Immature natural killer cell (primary cell): ENCODE results near the gene MRPL51. TPM values are rescaled to one million over a fixed set of nuclear protein-coding genes. Genes with fewer than 3 reads are reported as not detected.

Experiments used
- DNase-seq, 3 donors: peaks; one replicate each; pipeline ENCODE4 v3.0.0; 2022; ENCODE audit warnings: mixed read lengths in 1 of 3
- H3K27ac Mint-ChIP-seq, 6 donors: one replicate each; pipeline ENCODE4 v1.8.0; 2020; ENCODE audit warnings: mixed read lengths in 6 of 6, mild to moderate bottlenecking in 5 of 6, inconsistent platforms in 4 of 6, moderate library complexity in 3 of 6
- H3K27me3 Mint-ChIP-seq, 3 donors: one replicate each; pipeline ENCODE4 v1.8.0; 2020 to 2021; ENCODE audit warnings: low read depth in 3 of 3, mild to moderate bottlenecking in 3 of 3, mixed read lengths in 3 of 3, moderate library complexity in 3 of 3, inconsistent platforms in 1 of 3
- H3K36me3 Mint-ChIP-seq, 3 donors: one replicate each; pipeline ENCODE4 v1.8.0; 2020; ENCODE audit warnings: mixed read lengths in 3 of 3, inconsistent platforms in 2 of 3, mild to moderate bottlenecking in 2 of 3
- H3K4me1 Mint-ChIP-seq, 2 donors: one replicate each; pipeline ENCODE4 v1.8.0; 2020; ENCODE audit warnings: inconsistent platforms in 2 of 2, mild to moderate bottlenecking in 2 of 2, mixed read lengths in 2 of 2, moderate library complexity in 1 of 2
- H3K4me3 Mint-ChIP-seq, 5 donors: one replicate each; pipeline ENCODE4 v1.8.0; 2020; ENCODE audit warnings: mild to moderate bottlenecking in 5 of 5, mixed read lengths in 5 of 5, inconsistent platforms in 3 of 5, moderate library complexity in 3 of 5
- H3K9me3 Mint-ChIP-seq, 6 donors: one replicate each; pipeline ENCODE4 v1.8.0; 2020; ENCODE audit warnings: mild to moderate bottlenecking in 6 of 6, mixed read lengths in 6 of 6, inconsistent platforms in 4 of 6, moderate library complexity in 3 of 6
- polyA plus RNA-seq, 3 donors: library from polyadenylated mRNA; unstranded; fragments of 300-500 nt; fragmentation: Illumina TruSeq; gene quantifications; one replicate each; pipeline ENCODE4 v1.2.3, GENCODE V29; 2021

Gene MRPL51
- polyA plus RNA-seq, 3 donors from 2014 or later, result 240 to 280 (median 248) TPM

DNA sequence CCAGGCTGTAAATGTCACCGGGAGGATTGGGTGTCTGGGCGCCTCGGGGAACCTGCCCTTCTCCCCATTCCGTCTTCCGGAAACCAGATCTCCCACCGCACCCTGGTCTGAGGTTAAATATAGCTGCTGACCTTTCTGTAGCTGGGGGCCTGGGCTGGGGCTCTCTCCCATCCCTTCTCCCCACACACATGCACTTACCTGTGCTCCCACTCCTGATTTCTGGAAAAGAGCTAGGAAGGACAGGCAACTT is 42.6 kb upstream of the MRPL51 start:
- no peak for DNase-seq
- H3K27me3 Mint-ChIP-seq, result peaks cover 22 to 34% (median 23%) of the 10 kb centered on the region in 3 donors
- peak overlapping the region; percentile 88 to 99 (median 98) for H3K27ac Mint-ChIP-seq
- H3K9me3 Mint-ChIP-seq, result no peaks in the 10 kb centered on the region
- peak overlapping the region; percentile 87 to 97 (median 96) for H3K4me3 Mint-ChIP-seq
- peaks cover 56 to 62% of the 10 kb centered on the region in 2 donors for H3K4me1 Mint-ChIP-seq
- H3K36me3 Mint-ChIP-seq, result peaks cover 6 to 33% (median 11%) of the 10 kb centered on the region in 3 donors

DNA sequence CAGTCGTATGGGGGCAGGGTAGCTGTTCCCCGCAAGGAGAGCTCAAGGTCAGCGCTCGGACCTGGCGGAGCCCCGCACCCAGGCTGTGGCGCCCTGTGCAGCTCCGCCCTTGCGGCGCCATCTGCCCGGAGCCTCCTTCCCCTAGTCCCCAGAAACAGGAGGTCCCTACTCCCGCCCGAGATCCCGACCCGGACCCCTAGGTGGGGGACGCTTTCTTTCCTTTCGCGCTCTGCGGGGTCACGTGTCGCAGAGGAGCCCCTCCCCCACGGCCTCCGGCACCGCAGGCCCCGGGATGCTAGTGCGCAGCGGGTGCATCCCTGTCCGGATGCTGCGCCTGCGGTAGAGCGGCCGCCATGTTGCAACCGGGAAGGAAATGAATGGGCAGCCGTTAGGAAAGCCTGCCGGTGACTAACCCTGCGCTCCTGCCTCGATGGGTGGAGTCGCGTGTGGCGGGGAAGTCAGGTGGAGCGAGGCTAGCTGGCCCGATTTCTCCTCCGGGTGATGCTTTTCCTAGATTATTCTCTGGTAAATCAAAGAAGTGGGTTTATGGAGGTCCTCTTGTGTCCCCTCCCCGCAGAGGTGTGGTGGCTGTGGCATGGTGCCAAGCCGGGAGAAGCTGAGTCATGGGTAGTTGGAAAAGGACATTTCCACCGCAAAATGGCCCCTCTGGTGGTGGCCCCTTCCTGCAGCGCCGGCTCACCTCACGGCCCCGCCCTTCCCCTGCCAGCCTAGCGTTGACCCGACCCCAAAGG is 42.1 kb upstream of the MRPL51 start:
- DNase-seq, result peak; percentile 68 to 72 (median 70)
- Mint-ChIP-seq H3K4me1 (peaks cover 51 to 57% of the 10 kb centered on the region in 2 donors), H3K27me3 (peaks cover 22 to 34% (median 23%) of the 10 kb centered on the region in 3 donors), H3K4me3 (peak overlapping the region; percentile 87 to 97 (median 96)), H3K36me3 (peaks cover 9 to 37% (median 16%) of the 10 kb centered on the region in 3 donors), H3K27ac (peak overlapping the region; percentile 88 to 99 (median 98)), H3K9me3 (no peaks in the 10 kb centered on the region)

DNA sequence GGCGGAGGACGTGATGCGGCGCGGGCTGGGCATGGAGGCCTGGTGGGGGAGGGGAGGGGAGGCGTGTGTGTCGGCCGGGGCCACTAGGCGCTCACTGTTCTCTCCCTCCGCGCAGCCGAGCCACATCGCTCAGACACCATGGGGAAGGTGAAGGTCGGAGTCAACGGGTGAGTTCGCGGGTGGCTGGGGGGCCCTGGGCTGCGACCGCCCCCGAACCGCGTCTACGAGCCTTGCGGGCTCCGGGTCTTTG is 41.6 kb upstream of the MRPL51 start:
- H3K4me1 Mint-ChIP-seq, result peaks cover 48 to 55% of the 10 kb centered on the region in 2 donors
- H3K36me3 Mint-ChIP-seq, result peaks cover 11 to 39% (median 21%) of the 10 kb centered on the region in 3 donors
- no peak for DNase-seq

DNA sequence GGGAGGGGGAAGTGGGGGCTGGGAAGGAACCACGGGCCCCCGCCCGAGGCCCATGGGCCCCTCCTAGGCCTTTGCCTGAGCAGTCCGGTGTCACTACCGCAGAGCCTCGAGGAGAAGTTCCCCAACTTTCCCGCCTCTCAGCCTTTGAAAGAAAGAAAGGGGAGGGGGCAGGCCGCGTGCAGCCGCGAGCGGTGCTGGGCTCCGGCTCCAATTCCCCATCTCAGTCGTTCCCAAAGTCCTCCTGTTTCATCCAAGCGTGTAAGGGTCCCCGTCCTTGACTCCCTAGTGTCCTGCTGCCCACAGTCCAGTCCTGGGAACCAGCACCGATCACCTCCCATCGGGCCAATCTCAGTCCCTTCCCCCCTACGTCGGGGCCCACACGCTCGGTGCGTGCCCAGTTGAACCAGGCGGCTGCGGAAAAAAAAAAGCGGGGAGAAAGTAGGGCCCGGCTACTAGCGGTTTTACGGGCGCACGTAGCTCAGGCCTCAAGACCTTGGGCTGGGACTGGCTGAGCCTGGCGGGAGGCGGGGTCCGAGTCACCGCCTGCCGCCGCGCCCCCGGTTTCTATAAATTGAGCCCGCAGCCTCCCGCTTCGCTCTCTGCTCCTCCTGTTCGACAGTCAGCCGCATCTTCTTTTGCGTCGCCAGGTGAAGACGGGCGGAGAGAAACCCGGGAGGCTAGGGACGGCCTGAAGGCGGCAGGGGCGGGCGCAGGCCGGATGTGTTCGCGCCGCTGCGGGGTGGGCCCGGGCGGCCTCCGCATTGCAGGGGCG is 41.0 kb upstream of the MRPL51 start, which contains the start of gene GAPDH:
GAPDH (plus strand) TSS at position 595 of the 772 bp plus-strand sequence. CDS start 316 bp downstream, outside the sequence.
- peak; percentile 89 to 91 (median 90) for DNase-seq
- H3K4me1 Mint-ChIP-seq, result peaks cover 48 to 55% of the 10 kb centered on the region in 2 donors
- H3K36me3 Mint-ChIP-seq, result peaks cover 11 to 37% (median 21%) of the 10 kb centered on the region in 3 donors
- H3K27ac Mint-ChIP-seq, result peak within 1 kb of the TSS; percentile 88 to 99 (median 98)
- peaks cover 22 to 34% (median 23%) of the 10 kb centered on the region in 3 donors for H3K27me3 Mint-ChIP-seq
- H3K4me3 Mint-ChIP-seq, result peak within 1 kb of the TSS; percentile 87 to 97 (median 96)
- H3K9me3 Mint-ChIP-seq, result no peaks in the 10 kb centered on the region

More for the DNA sequence above, 41.6 kb upstream of the MRPL51 start:
- Mint-ChIP-seq H3K27me3 (peaks cover 22 to 34% (median 23%) of the 10 kb centered on the region in 3 donors), H3K27ac (peak overlapping the region; percentile 88 to 99 (median 98)), H3K4me3 (peak overlapping the region; percentile 87 to 97 (median 96)), H3K9me3 (no peaks in the 10 kb centered on the region)

DNA sequence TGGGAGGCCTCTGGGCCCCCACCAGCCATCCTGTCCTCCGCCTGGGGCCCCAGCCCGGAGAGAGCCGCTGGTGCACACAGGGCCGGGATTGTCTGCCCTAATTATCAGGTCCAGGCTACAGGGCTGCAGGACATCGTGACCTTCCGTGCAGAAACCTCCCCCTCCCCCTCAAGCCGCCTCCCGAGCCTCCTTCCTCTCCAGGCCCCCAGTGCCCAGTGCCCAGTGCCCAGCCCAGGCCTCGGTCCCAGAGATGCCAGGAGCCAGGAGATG is 40.5 kb upstream of the MRPL51 start:
- Mint-ChIP-seq H3K27me3 (peaks cover 22 to 34% (median 23%) of the 10 kb centered on the region in 3 donors), H3K9me3 (no peaks in the 10 kb centered on the region), H3K4me3 (peak overlapping the region; percentile 73 to 97 (median 87)), H3K27ac (peak overlapping the region; percentile 86 to 99 (median 92)), H3K36me3 (peaks cover 14 to 38% (median 21%) of the 10 kb centered on the region in 3 donors), H3K4me1 (peaks cover 48 to 55% of the 10 kb centered on the region in 2 donors)
- no peak for DNase-seq

DNA sequence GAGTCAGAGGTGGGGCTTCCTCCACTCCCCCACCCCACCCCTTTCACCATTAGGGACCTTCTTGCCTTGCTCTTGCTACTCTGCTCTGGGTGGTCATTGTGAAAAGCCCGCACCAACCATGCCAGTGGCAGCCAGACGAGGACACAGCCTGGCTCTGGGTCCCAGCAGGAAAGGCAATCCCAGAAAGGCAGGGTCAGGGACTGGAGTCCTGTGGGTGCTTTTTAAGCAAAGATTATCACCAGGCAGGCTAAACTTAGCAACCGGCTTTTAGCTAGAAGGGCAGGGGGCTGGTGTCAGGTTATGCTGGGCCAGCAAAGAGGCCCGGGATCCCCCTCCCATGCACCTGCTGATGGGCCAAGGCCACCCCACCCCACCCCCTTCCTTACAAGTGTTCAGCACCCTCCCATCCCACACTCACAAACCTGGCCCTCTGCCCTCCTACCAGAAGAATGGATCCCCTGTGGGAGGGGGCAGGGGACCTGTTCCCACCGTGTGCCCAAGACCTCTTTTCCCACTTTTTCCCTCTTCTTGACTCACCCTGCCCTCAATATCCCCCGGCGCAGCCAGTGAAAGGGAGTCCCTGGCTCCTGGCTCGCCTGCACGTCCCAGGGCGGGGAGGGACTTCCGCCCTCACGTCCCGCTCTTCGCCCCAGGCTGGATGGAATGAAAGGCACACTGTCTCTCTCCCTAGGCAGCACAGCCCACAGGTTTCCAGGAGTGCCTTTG is 40.0 kb upstream of the MRPL51 start:
- Mint-ChIP-seq H3K4me3 (peak overlapping the region; percentile 73 to 97 (median 87)), H3K9me3 (no peaks in the 10 kb centered on the region), H3K36me3 (peaks cover 13 to 41% (median 20%) of the 10 kb centered on the region in 3 donors), H3K27me3 (peaks cover 22 to 34% (median 23%) of the 10 kb centered on the region in 3 donors), H3K27ac (peak overlapping the region; percentile 86 to 99 (median 92)), H3K4me1 (peaks cover 48 to 54% of the 10 kb centered on the region in 2 donors)
- peak; percentile 16 to 24 (median 16) for DNase-seq

DNA sequence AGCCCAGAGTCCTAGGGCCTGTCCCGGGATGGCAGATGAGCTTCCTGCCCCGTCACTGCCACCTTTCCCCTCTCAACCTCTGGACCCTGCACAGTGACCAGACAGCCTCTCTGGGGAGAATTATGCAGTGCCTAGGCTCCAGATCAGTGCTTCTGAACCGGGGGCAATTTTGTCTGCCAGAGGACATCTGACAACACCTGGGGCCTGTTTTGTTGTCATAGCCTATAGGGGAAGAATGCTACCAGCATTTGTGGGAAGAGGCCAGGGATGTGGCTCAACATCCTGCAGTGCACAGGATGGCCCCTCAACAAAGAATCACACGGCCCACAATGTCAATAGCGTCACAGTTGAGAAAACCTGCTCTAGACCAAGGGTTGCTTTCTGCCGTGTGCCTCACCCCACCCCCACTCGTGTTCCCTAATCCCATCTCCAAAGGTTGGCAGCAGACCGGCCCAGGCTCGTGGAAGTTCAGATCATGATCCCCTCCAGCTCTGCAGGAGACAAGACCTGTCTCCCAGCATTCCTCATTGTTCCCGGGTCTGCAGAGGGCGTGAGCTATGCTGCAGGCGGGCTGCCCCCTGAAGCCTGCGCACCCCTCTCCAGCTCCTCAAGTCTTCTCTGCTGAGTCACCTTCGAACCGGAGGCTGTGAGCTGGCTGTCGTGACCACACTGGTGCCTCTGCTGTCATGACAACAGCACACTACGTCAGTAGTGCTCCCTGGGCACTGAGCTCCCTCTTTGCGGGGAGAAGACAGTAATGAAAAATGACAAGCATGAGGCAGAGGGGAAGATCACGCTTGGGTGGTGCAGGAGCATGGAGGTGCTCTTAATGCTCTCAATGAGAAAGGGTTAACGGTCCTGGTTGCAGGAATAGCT is 39.2 kb upstream of the MRPL51 start:
- peaks cover 41 to 46% of the 10 kb centered on the region in 2 donors for H3K4me1 Mint-ChIP-seq
- no peaks in the 10 kb centered on the region for H3K9me3 Mint-ChIP-seq
- H3K27me3 Mint-ChIP-seq, result peaks cover 21 to 29% (median 22%) of the 10 kb centered on the region in 3 donors
- H3K4me3 Mint-ChIP-seq, result peak overlapping the region; percentile 67 to 97 (median 87)
- peaks cover 8 to 39% (median 15%) of the 10 kb centered on the region in 3 donors for H3K36me3 Mint-ChIP-seq
- DNase-seq, result peak; percentile 69 to 84 (median 70)
- peak overlapping the region; percentile 86 to 98 (median 91) for H3K27ac Mint-ChIP-seq

DNA sequence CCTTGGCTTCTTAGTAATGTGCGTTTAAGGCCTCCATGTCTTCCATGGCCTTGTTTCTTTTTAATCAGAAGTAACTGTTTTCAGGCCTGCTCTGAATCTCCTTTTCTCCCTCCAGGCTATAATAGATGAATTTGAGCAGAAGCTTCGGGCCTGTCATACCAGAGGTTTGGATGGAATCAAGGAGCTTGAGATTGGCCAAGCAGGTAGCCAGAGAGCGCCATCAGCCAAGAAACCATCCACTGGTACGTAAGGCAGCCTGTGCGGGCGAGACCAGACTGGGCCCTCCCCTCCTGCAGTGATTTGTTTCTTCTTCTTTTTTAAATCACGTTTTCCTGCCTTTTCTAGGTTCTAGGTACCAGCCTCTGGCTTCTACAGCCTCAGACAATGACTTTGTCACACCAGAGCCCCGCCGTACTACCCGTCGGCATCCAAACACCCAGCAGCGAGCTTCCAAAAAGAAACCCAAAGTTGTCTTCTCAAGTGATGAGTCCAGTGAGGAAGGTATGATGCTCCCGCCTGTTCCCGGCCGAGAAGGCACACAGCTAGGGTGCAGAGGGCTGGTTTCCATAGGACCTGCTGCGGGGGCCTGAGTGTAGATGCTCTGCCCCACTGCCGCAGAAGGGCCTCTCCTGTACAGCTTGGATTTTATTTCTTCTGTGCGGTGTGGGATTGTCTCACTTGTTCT is 37.7 kb upstream of the MRPL51 start:
- Mint-ChIP-seq H3K4me3 (peak overlapping the region in 1 of 5 donors; percentile 10), H3K27ac (peak overlapping the region; percentile 32 to 84 (median 71)), H3K36me3 (peaks cover 8 to 45% (median 16%) of the 10 kb centered on the region in 3 donors), H3K9me3 (no peaks in the 10 kb centered on the region), H3K4me1 (peaks cover 29 to 30% of the 10 kb centered on the region in 2 donors), H3K27me3 (peaks cover 19 to 26% (median 20%) of the 10 kb centered on the region in 3 donors)
- no peak for DNase-seq

DNA sequence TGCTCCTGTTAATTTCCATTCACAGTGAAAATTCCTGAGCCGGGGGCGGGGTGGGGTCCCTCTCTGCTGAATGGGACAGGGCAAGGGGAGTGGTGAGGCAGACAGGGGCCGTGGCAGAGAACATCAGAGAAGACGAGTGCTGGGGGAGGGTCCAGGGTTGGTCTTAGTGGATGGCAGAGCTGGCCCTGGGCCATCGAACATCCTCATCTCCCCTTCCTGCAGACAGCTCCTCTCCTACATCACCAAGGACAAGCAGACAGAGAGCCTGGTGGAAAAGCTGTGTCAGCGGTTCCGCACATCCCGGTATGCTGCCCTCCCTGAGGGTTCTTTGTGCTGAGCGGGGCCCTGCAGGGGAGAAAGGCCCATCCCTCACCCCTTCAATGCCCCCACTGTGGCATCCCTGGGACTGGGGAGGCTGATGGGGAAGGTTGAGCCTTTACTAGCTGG is 36.3 kb upstream of the MRPL51 start:
- H3K27me3 Mint-ChIP-seq, result peaks cover 8 to 12% (median 8%) of the 10 kb centered on the region in 3 donors
- peaks cover 18 to 56% (median 25%) of the 10 kb centered on the region in 3 donors for H3K36me3 Mint-ChIP-seq
- DNase-seq, result no peak
- H3K4me1 Mint-ChIP-seq, result peaks cover 22 to 23% of the 10 kb centered on the region in 2 donors
- no peak overlapping the region for H3K4me3 Mint-ChIP-seq
- peak overlapping the region in 1 of 6 donors; percentile 13 for H3K27ac Mint-ChIP-seq
- no peaks in the 10 kb centered on the region for H3K9me3 Mint-ChIP-seq

DNA sequence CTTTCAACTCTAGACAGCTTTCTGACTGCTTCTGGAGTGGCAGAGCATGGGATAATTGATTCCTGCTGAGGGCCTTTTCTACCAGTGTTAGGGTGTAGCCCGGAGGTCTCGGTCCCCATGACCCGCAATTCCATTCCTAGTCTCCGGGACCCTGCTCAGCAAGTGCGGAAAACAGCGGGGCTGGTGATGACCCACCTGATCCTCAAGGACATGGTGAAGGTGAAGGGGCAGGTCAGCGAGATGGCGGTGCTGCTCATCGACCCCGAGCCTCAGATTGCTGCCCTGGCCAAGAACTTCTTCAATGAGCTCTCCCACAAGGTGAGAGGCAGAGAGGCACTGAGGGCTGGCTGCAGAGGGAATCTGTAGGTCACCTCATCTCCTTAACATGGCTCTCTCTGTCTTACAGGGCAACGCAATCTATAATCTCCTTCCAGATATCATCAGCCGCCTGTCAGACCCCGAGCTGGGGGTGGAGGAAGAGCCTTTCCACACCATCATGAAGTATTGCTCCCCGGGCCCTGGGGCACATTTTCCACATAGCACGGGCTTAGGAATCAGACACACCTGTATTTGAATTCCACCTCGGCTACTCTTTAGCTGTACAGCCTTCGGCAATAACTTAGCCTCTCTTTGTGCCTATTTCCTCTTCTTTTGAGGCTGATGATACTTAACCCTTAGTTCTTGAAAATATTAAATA is 35.6 kb upstream of the MRPL51 start:
- H3K27me3 Mint-ChIP-seq, result peaks cover 3 to 7% (median 5%) of the 10 kb centered on the region in 3 donors
- no peaks in the 10 kb centered on the region for H3K9me3 Mint-ChIP-seq
- H3K27ac Mint-ChIP-seq, result no peak overlapping the region
- peaks cover 23 to 62% (median 29%) of the 10 kb centered on the region in 3 donors for H3K36me3 Mint-ChIP-seq
- no peak overlapping the region for H3K4me3 Mint-ChIP-seq
- DNase-seq, result no peak
- H3K4me1 Mint-ChIP-seq, result peaks cover 17 to 18% of the 10 kb centered on the region in 2 donors

DNA sequence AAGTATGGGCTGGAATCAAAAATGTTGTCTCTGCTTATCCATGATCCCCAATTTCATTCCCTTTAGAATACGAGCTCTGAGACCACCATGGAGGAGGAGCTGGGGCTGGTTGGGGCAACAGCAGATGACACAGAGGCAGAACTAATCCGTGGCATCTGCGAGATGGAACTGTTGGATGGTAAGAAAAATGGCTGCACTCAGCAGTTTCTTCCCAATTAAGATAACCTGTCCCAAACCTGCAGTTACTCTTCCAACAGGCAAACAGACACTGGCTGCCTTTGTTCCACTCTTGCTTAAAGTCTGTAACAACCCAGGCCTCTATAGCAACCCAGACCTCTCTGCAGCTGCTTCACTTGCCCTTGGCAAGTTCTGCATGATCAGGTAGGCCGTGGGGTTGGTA is 34.6 kb upstream of the MRPL51 start:
- H3K4me1 Mint-ChIP-seq, result peaks cover 10% of the 10 kb centered on the region in 2 donors
- H3K4me3 Mint-ChIP-seq, result no peak overlapping the region
- H3K27me3 Mint-ChIP-seq, result peaks cover 3 to 6% (median 5%) of the 10 kb centered on the region in 3 donors
- no peaks in the 10 kb centered on the region for H3K9me3 Mint-ChIP-seq
- H3K36me3 Mint-ChIP-seq, result peaks cover 25 to 67% (median 31%) of the 10 kb centered on the region in 3 donors
- no peak for DNase-seq
- no peak overlapping the region for H3K27ac Mint-ChIP-seq
